ENCODE data around the gene CD14. TPM values are rescaled to one million over a fixed set of nuclear protein-coding genes. Genes with fewer than 3 reads are reported as not detected.
"Not testable (repeated sequence)": the region's sequence is repeated elsewhere in the genome, so short reads cannot be mapped to it uniquely, and the experiment has no call there.

CD14 gene
- total RNA-seq, 2 experiments from 2014 or later = 0.76 to 1.0 TPM

GRCh38 chr5:140603734-140604133 lies 29.2 kb downstream of the CD14 start:
- H3K4me3 ChIP-seq (ENCODE audit: low read depth, low read length, poor library complexity, severe bottlenecking) = no peak overlapping the region
- no peak overlapping the region for H3K4me2 ChIP-seq (ENCODE audit: low read length)
- ChIA-PET POLR2A (interaction anchor here (1.5 kb wide), 1 partner anchor 38 kb away, joined by 3 read pairs; no protein-coding TSS in a partner anchor), CTCF (ENCODE audit: unreplicated experiment) (no interaction called here)
- intact Hi-C loops (cut with micrococcal nuclease; ENCODE audit: unreplicated experiment) = no loop called here
- H3K79me2 ChIP-seq (ENCODE audit: insufficient read depth, low read depth, low read length) = no peaks in the 10 kb centered on the region
- no peak for TF ChIP-seq CTCF (conservative IDR thresholded peaks at IDR 0.05; ENCODE audit: low read length)
- no peak for TF ChIP-seq EZH2phosphoT487 (IDR thresholded peaks at IDR 0.05; ENCODE audit: borderline replicate concordance, low read depth, low read length)
- no peaks in the 10 kb centered on the region for H4K20me1 ChIP-seq (ENCODE audit: insufficient read depth, low read length)
- H2AFZ ChIP-seq (ENCODE audit: low read length) = no peak overlapping the region
- H3K9me3 ChIP-seq (ENCODE audit: low read length) = no peaks in the 10 kb centered on the region
- H3K4me1 ChIP-seq (ENCODE audit: insufficient read depth, low read length, poor library complexity, severe bottlenecking) = no peaks in the 10 kb centered on the region
- H3K9me2 ChIP-seq (ENCODE audit: insufficient read depth, low read length) = no peaks in the 10 kb centered on the region
- no peak for DNase-seq (ENCODE audit: low spot score)
- BruUV-seq (replicated peaks) = no TSS peak
- no peaks in the 10 kb centered on the region for H3K36me3 ChIP-seq (ENCODE audit: insufficient read depth, low read length)
- H3K27ac ChIP-seq (ENCODE audit: low read depth, low read length, poor library complexity, severe bottlenecking) = no peak overlapping the region

GRCh38 chr5:140603446-140603698 lies 29.6 kb downstream of the CD14 start:
- BruUV-seq (replicated peaks); H3K9me2 ChIP-seq (ENCODE audit: insufficient read depth, low read length); H3K27ac ChIP-seq (ENCODE audit: low read depth, low read length, poor library complexity, severe bottlenecking); DNase-seq (ENCODE audit: low spot score); H2AFZ ChIP-seq (ENCODE audit: low read length); H4K20me1 ChIP-seq (ENCODE audit: insufficient read depth, low read length); H3K4me3 ChIP-seq (ENCODE audit: low read depth, low read length, poor library complexity, severe bottlenecking); H3K36me3 ChIP-seq (ENCODE audit: insufficient read depth, low read length); POLR2A ChIA-PET; H3K9me3 ChIP-seq (ENCODE audit: low read length); H3K4me2 ChIP-seq (ENCODE audit: low read length); H3K4me1 ChIP-seq (ENCODE audit: insufficient read depth, low read length, poor library complexity, severe bottlenecking); CTCF ChIA-PET (ENCODE audit: unreplicated experiment); intact Hi-C loops (cut with micrococcal nuclease; ENCODE audit: unreplicated experiment); H3K79me2 ChIP-seq (ENCODE audit: insufficient read depth, low read depth, low read length): not testable (repeated sequence)

GRCh38 chr5:140602147-140602546 lies 30.8 kb downstream of the CD14 start:
- H2AFZ ChIP-seq (ENCODE audit: low read length) = no peak overlapping the region
- BruUV-seq (replicated peaks) = no TSS peak
- CTCF ChIA-PET (ENCODE audit: unreplicated experiment) = no interaction called here
- TF ChIP-seq EZH2phosphoT487 (IDR thresholded peaks at IDR 0.05; ENCODE audit: borderline replicate concordance, low read depth, low read length) (no peak), CTCF (conservative IDR thresholded peaks at IDR 0.05; ENCODE audit: low read length) (no peak)
- no peak for DNase-seq (ENCODE audit: low spot score)
- H3K4me3 ChIP-seq (ENCODE audit: low read depth, low read length, poor library complexity, severe bottlenecking) = no peak overlapping the region
- H3K79me2 ChIP-seq (ENCODE audit: insufficient read depth, low read depth, low read length) = no peaks in the 10 kb centered on the region
- no peak overlapping the region for H3K4me2 ChIP-seq (ENCODE audit: low read length)
- H3K4me1 ChIP-seq (ENCODE audit: insufficient read depth, low read length, poor library complexity, severe bottlenecking) = no peaks in the 10 kb centered on the region
- intact Hi-C loops (cut with micrococcal nuclease; ENCODE audit: unreplicated experiment) = no loop called here
- H3K36me3 ChIP-seq (ENCODE audit: insufficient read depth, low read length) = no peaks in the 10 kb centered on the region
- H4K20me1 ChIP-seq (ENCODE audit: insufficient read depth, low read length) = no peaks in the 10 kb centered on the region
- POLR2A ChIA-PET = no interaction called here
- no peaks in the 10 kb centered on the region for H3K9me3 ChIP-seq (ENCODE audit: low read length)
- H3K9me2 ChIP-seq (ENCODE audit: insufficient read depth, low read length) = no peaks in the 10 kb centered on the region
- no peak overlapping the region for H3K27ac ChIP-seq (ENCODE audit: low read depth, low read length, poor library complexity, severe bottlenecking)
